Thyroid gland (tissue), 4 donors: Measurements from ENCODE around the gene SLC35G2.

Source experiments
- CTCF ChIP-seq, 6 experiments: fragments of 200-600 bp in 3 of 6; fragments of 450-650 bp in 3 of 6; sonication (generic) in 3 of 6; IDR thresholded peaks; one replicate each; pipeline ENCODE4 v1.5.1; 2016 to 2019; ENCODE audit warnings: antibody characterized with exemption in 6 of 6, mild to moderate bottlenecking in 2 of 6, inconsistent platforms in 1 of 6, moderate library complexity in 1 of 6
- POLR2A ChIP-seq, 2 donors: fragments of 450-650 bp; IDR thresholded peaks; one replicate each; pipeline ENCODE4 v1.6.1; 2017; ENCODE audit warnings: antibody characterized with exemption in 2 of 2, mild to moderate bottlenecking in 2 of 2, moderate library complexity in 1 of 2

GRCh38 chr3:136804813-136805212 is 14.1 kb upstream of the SLC35G2 start:
- TF ChIP-seq CTCF (IDR thresholded peaks at IDR 0.05) (no peak), POLR2A (IDR thresholded peaks at IDR 0.05) (no peak)
